ENCODE data around the gene PLA2G4D. TPM values are rescaled to one million over a fixed set of nuclear protein-coding genes. Genes with fewer than 3 reads are reported as not detected.

The PLA2G4D gene
- total RNA-seq, 1 experiment from 2014 or later = not detected

GRCh38 chr15:42046597-42046996, 47.8 kb downstream of the PLA2G4D start:
- Mint-ChIP-seq H3K27ac (ENCODE audit: low read depth, unreplicated experiment) (no peak overlapping the region), H3K4me3 (ENCODE audit: unreplicated experiment) (no peak overlapping the region), H3K4me1 (ENCODE audit: insufficient read depth, unreplicated experiment) (no peaks in the 10 kb centered on the region), H3K9me3 (ENCODE audit: unreplicated experiment) (no peaks in the 10 kb centered on the region), H3K27me3 (ENCODE audit: insufficient read depth, unreplicated experiment) (no peaks in the 10 kb centered on the region), H3K36me3 (ENCODE audit: insufficient read depth, unreplicated experiment) (no peaks in the 10 kb centered on the region)
- TF ChIP-seq CTCF (IDR thresholded peaks at IDR 0.05; ENCODE audit: unreplicated experiment) = no peak
- intact Hi-C loops (cut with micrococcal nuclease) = no loop called here
- POLR2A ChIA-PET = no interaction called here
- no TSS peak for BruUV-seq (replicated peaks)
- CTCF ChIA-PET = interaction anchor here (0.7 to 1.4 kb wide), 3 partner anchors 14 to 57 kb away, joined by 3 read pairs; no protein-coding TSS in a partner anchor
- no peak for DNase-seq (ENCODE audit: unreplicated experiment)

GRCh38 chr15:42045211-42045615, 49.1 kb downstream of the PLA2G4D start:
- CTCF ChIA-PET = interaction anchor here (0.6 to 0.9 kb wide), 2 partner anchors 12 to 30 kb away, joined by 3 read pairs; no protein-coding TSS in a partner anchor
- no TSS peak for BruUV-seq (replicated peaks)
- intact Hi-C loops (cut with micrococcal nuclease) = no loop called here

GRCh38 chr15:42042602-42043400, 51.6 kb downstream of the PLA2G4D start:
- no peak for DNase-seq (ENCODE audit: unreplicated experiment)
- BruUV-seq (replicated peaks) = no TSS peak
- H3K4me3 Mint-ChIP-seq (ENCODE audit: unreplicated experiment) = no peak overlapping the region
- CTCF ChIA-PET = interaction anchor here (0.6 to 2.8 kb wide), 2 partner anchors 9 to 53 kb away, joined by 3 to 7 read pairs; no protein-coding TSS in a partner anchor
- no peaks in the 10 kb centered on the region for H3K4me1 Mint-ChIP-seq (ENCODE audit: insufficient read depth, unreplicated experiment)
- no peaks in the 10 kb centered on the region for H3K27me3 Mint-ChIP-seq (ENCODE audit: insufficient read depth, unreplicated experiment)
- intact Hi-C loops (cut with micrococcal nuclease) = no loop called here
- no peak for TF ChIP-seq CTCF (IDR thresholded peaks at IDR 0.05; ENCODE audit: unreplicated experiment)
- no peaks in the 10 kb centered on the region for H3K9me3 Mint-ChIP-seq (ENCODE audit: unreplicated experiment)
- no peak overlapping the region for H3K27ac Mint-ChIP-seq (ENCODE audit: low read depth, unreplicated experiment)
- H3K36me3 Mint-ChIP-seq (ENCODE audit: insufficient read depth, unreplicated experiment) = no peaks in the 10 kb centered on the region
- POLR2A ChIA-PET = interaction anchor here (1.2 to 1.7 kb wide), 3 partner anchors 8 to 15 kb away, joined by 3 to 6 read pairs (median 4); no protein-coding TSS in a partner anchor

More at GRCh38 chr15:42045211-42045615, 49.1 kb downstream of the PLA2G4D start:
- no peak overlapping the region for H3K4me3 Mint-ChIP-seq (ENCODE audit: unreplicated experiment)
- no peak for TF ChIP-seq CTCF (IDR thresholded peaks at IDR 0.05; ENCODE audit: unreplicated experiment)
- POLR2A ChIA-PET = no interaction called here
- DNase-seq (ENCODE audit: unreplicated experiment) = no peak
- no peaks in the 10 kb centered on the region for H3K9me3 Mint-ChIP-seq (ENCODE audit: unreplicated experiment)
- no peaks in the 10 kb centered on the region for H3K27me3 Mint-ChIP-seq (ENCODE audit: insufficient read depth, unreplicated experiment)
- H3K36me3 Mint-ChIP-seq (ENCODE audit: insufficient read depth, unreplicated experiment) = no peaks in the 10 kb centered on the region
- no peaks in the 10 kb centered on the region for H3K4me1 Mint-ChIP-seq (ENCODE audit: insufficient read depth, unreplicated experiment)
- no peak overlapping the region for H3K27ac Mint-ChIP-seq (ENCODE audit: low read depth, unreplicated experiment)

GRCh38 chr15:42038401-42038800, 56.0 kb downstream of the PLA2G4D start:
- H3K27ac Mint-ChIP-seq (ENCODE audit: low read depth, unreplicated experiment) = no peak overlapping the region
- no peak for DNase-seq (ENCODE audit: unreplicated experiment)
- no TSS peak for BruUV-seq (replicated peaks)
- H3K36me3 Mint-ChIP-seq (ENCODE audit: insufficient read depth, unreplicated experiment) = no peaks in the 10 kb centered on the region
- H3K4me3 Mint-ChIP-seq (ENCODE audit: unreplicated experiment) = no peak overlapping the region
- POLR2A ChIA-PET = interaction anchor here (1.2 kb wide), 1 partner anchor 19 kb away, joined by 11 read pairs; no protein-coding TSS in a partner anchor
- CTCF ChIA-PET = interaction anchor here (0.7 to 0.9 kb wide), 2 partner anchors 18 to 98 kb away, joined by 4 read pairs; no protein-coding TSS in a partner anchor
- intact Hi-C loops (cut with micrococcal nuclease) = no loop called here
- peaks cover 5% of the 10 kb centered on the region for H3K4me1 Mint-ChIP-seq (ENCODE audit: insufficient read depth, unreplicated experiment)
- H3K27me3 Mint-ChIP-seq (ENCODE audit: insufficient read depth, unreplicated experiment) = no peaks in the 10 kb centered on the region
- no peak for TF ChIP-seq CTCF (IDR thresholded peaks at IDR 0.05; ENCODE audit: unreplicated experiment)
- no peaks in the 10 kb centered on the region for H3K9me3 Mint-ChIP-seq (ENCODE audit: unreplicated experiment)

All from MCF 10A (cell line).